Upper lobe of right lung (tissue), 1 donor: ENCODE results near the gene IGF2BP1. TPM values are rescaled to one million over a fixed set of nuclear protein-coding genes. Genes with fewer than 3 reads are reported as not detected.

ENCODE experiments used
- ATAC-seq: fragments of 200-7000 bp; cut with Tn5 transposase; one replicate; pipeline ENCODE4 v1.9.1; 2020; ENCODE audit warnings: mild to moderate bottlenecking, moderate library complexity
- DNase-seq: peaks from one replicate; pipeline ENCODE4 v3.0.0-alpha.2; 2020
- H3K27ac ChIP-seq: fragments of 200-600 bp; one replicate; pipeline ENCODE4 v1.8.0; 2022
- H3K27me3 ChIP-seq: fragments of 200-600 bp; one replicate; pipeline ENCODE4 v1.8.0; 2022; ENCODE audit warnings: mild to moderate bottlenecking
- H3K36me3 ChIP-seq: fragments of 200-600 bp; one replicate; pipeline ENCODE4 v1.8.0; 2022
- H3K4me1 ChIP-seq: fragments of 200-600 bp; one replicate; pipeline ENCODE4 v1.8.0; 2022
- H3K4me3 ChIP-seq: fragments of 200-600 bp; one replicate; pipeline ENCODE4 v1.8.0; 2022; ENCODE audit warnings: mild to moderate bottlenecking
- H3K9me3 ChIP-seq: fragments of 200-600 bp; one replicate; pipeline ENCODE4 v1.8.0; 2022
- CTCF ChIP-seq: fragments of 200-600 bp; IDR thresholded peaks from one replicate; pipeline ENCODE4 v1.8.0; 2022; ENCODE audit warnings: antibody characterized with exemption
- intact Hi-C: fragments of 100-400 bp; cut with DNase I; formaldehyde crosslinking; loops from one replicate; pipeline ENCODE4 v1.11.0; 2022
- total RNA-seq: library from RNA; stranded (reverse); fragmentation: NEBNext Ultra II Directional; extraction: Animal tissue kit (Norgen Biotek cat#: 25700); gene quantifications from one replicate; pipeline ENCODE4 v1.2.1, GENCODE V29; 2021
- donor health status: DM: no; HTN: yes; CAD: no; lungs with severe emphysema.

The IGF2BP1 gene
- total RNA-seq, 1 donor from 2014 or later: not detected

GRCh38 chr17:49054342-49055092 is 57.3 kb downstream of the IGF2BP1 start:
- H3K4me1 ChIP-seq: no peaks in the 10 kb centered on the region
- intact Hi-C loops: no loop called here
- H3K27me3 ChIP-seq: peaks cover 20% of the 10 kb centered on the region
- TF ChIP-seq CTCF: no peak
- no peaks in the 10 kb centered on the region for H3K9me3 ChIP-seq
- no peaks in the 10 kb centered on the region for H3K36me3 ChIP-seq
- no peak for ATAC-seq
- no peak for DNase-seq
- no peak overlapping the region for H3K27ac ChIP-seq
- no peak overlapping the region for H3K4me3 ChIP-seq

GRCh38 chr17:49055181-49055927 is 58.2 kb downstream of the IGF2BP1 start:
- intact Hi-C loops: no loop called here

GRCh38 chr17:49061524-49061943 is 64.3 kb downstream of the IGF2BP1 start:
- DNase-seq: no peak
- no peak for ATAC-seq
- no peak overlapping the region for H3K4me3 ChIP-seq
- intact Hi-C loops: no loop called here
- no peak overlapping the region for H3K27ac ChIP-seq
- H3K36me3 ChIP-seq: no peaks in the 10 kb centered on the region
- H3K27me3 ChIP-seq: peaks cover 21% of the 10 kb centered on the region
- H3K9me3 ChIP-seq: no peaks in the 10 kb centered on the region
- no peak for TF ChIP-seq CTCF
- no peaks in the 10 kb centered on the region for H3K4me1 ChIP-seq

More at GRCh38 chr17:49055181-49055927, 58.2 kb downstream of the IGF2BP1 start:
- DNase-seq (no peak), ATAC-seq (no peak)
- Histone ChIP-seq H3K9me3 (no peaks in the 10 kb centered on the region), H3K4me1 (no peaks in the 10 kb centered on the region), H3K27ac (no peak overlapping the region), H3K4me3 (no peak overlapping the region), H3K36me3 (no peaks in the 10 kb centered on the region), H3K27me3 (peaks cover 23% of the 10 kb centered on the region)
- TF ChIP-seq CTCF: no peak

GRCh38 chr17:49063652-49064051 is 66.5 kb downstream of the IGF2BP1 start:
- no peak overlapping the region for H3K27ac ChIP-seq
- no peaks in the 10 kb centered on the region for H3K9me3 ChIP-seq
- no peak for DNase-seq
- intact Hi-C loops: no loop called here
- H3K4me3 ChIP-seq: no peak overlapping the region
- TF ChIP-seq CTCF: no peak
- no peak for ATAC-seq
- no peaks in the 10 kb centered on the region for H3K4me1 ChIP-seq
- peaks cover 13% of the 10 kb centered on the region for H3K27me3 ChIP-seq
- no peaks in the 10 kb centered on the region for H3K36me3 ChIP-seq

- H3K27me3 ChIP-seq: no peaks in the 10 kb centered on the region
- no peak overlapping the region for H3K4me3 ChIP-seq
- no peak for TF ChIP-seq CTCF
- H3K27ac ChIP-seq: no peak overlapping the region
- no peaks in the 10 kb centered on the region for H3K9me3 ChIP-seq
- intact Hi-C loops: no loop called here
- DNase-seq: no peak
- ATAC-seq: no peak
- no peaks in the 10 kb centered on the region for H3K36me3 ChIP-seq
- H3K4me1 ChIP-seq: no peaks in the 10 kb centered on the region
Observed at GRCh38 chr17:49067163-49067562, 70.0 kb downstream of the IGF2BP1 start.
